Measurements from ENCODE around the gene FAM156B. TPM values are rescaled to one million over a fixed set of nuclear protein-coding genes. Genes with fewer than 3 reads are reported as not detected.
"Not testable (repeated sequence)": the region's sequence is repeated elsewhere in the genome, so short reads cannot be mapped to it uniquely, and the experiment has no call there.

The FAM156B gene
- total RNA-seq, 1 donor = 17.0 TPM

DNA sequence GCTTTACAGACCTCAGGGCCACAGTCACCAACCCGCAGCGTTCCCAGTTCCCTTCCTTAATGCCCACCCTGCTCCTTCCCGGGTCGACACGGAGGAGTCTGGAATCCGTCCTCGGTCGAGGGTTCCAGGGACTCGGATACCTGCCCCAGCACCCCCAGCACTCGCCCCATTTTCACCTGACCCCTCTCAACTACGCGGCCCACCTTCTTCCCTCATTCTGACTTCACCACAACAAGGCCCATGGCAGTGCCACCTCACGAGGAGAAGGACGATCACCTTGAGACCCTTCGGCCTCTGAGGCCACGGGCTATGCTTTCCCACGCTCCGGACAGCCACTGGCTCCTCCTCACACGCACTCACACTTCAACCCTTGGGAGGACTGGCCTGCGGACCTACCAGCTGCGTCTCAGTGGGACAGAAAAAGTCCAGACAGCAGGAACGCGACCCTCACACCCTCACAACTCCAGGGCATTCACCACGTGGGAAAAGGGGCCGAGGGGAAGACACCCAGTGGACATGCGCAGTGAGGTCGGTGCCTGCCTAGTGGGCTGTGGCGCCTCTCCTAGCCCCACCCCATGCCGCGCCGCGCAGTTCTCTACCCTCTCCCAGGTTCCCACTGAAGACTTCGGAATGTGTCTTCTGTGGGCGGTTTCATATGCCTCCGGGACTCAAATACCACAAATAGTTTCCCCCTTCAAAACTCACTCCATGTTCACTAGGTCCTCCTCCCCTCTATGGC, 29.4 kb upstream of the FAM156B start, which contains the start of gene XAGE3:
Gene XAGE3, minus strand, starts transcription at position 474 of the 739 bp plus-strand sequence. CDS start 950 bp downstream, outside the sequence.
- Histone ChIP-seq H3K79me2 (ENCODE audit: insufficient read depth, low read length) (no peaks in the 10 kb centered on the region), H3K27me3 (ENCODE audit: insufficient read depth, low read length) (peaks cover 24% of the 10 kb centered on the region), H4K20me1 (ENCODE audit: insufficient read depth, low read length) (no peaks in the 10 kb centered on the region), H2AFZ (ENCODE audit: low read length) (no peak within 1 kb of the TSS), H3K4me2 (ENCODE audit: insufficient read depth, low read length) (no peak within 1 kb of the TSS), H3K27ac (ENCODE audit: low read depth, low read length) (no peak within 1 kb of the TSS), H3K4me3 (ENCODE audit: insufficient read depth, low read length) (no peak within 1 kb of the TSS), H3K36me3 (ENCODE audit: insufficient read depth, low read length) (no peaks in the 10 kb centered on the region), H3K9me3 (ENCODE audit: low read depth, low read length) (no peaks in the 10 kb centered on the region), H3K4me1 (ENCODE audit: insufficient read depth, low read length) (no peaks in the 10 kb centered on the region)
- TF ChIP-seq, protein P1, sequence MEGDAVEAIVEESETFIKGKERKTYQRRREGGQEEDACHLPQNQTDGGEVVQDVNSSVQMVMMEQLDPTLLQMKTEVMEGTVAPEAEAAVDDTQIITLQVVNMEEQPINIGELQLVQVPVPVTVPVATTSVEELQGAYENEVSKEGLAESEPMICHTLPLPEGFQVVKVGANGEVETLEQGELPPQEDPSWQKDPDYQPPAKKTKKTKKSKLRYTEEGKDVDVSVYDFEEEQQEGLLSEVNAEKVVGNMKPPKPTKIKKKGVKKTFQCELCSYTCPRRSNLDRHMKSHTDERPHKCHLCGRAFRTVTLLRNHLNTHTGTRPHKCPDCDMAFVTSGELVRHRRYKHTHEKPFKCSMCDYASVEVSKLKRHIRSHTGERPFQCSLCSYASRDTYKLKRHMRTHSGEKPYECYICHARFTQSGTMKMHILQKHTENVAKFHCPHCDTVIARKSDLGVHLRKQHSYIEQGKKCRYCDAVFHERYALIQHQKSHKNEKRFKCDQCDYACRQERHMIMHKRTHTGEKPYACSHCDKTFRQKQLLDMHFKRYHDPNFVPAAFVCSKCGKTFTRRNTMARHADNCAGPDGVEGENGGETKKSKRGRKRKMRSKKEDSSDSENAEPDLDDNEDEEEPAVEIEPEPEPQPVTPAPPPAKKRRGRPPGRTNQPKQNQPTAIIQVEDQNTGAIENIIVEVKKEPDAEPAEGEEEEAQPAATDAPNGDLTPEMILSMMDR (IDR thresholded peaks at IDR 0.05; ENCODE audit: extremely low read depth, low read depth, low read length) = no peak
- no peak for DNase-seq (ENCODE audit: insufficient read length, low spot score, missing footprints)

DNA sequence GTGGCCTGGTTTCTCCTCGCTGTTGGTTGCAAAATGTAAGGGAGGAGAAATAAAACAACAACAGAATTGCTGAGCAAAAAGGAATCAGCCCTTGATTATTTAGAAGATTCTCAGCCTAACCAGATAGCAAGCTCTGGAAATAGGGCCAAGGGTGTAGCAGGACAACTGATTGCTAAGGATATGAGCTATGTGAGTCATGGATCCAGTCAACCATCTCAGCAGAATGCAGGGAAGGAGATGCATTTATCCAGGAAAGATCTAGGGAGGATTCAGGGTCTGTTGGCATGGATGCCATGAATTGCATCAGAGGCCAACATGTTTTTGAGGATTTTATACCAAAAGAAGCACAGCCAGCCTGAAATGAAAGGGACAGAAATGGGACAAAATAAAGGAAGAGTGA, 27.1 kb upstream of the FAM156B start:
- Histone ChIP-seq H2AFZ (ENCODE audit: low read length) (no peak overlapping the region), H3K79me2 (ENCODE audit: insufficient read depth, low read length) (no peaks in the 10 kb centered on the region), H3K4me3 (ENCODE audit: insufficient read depth, low read length) (no peak overlapping the region), H3K27me3 (ENCODE audit: insufficient read depth, low read length) (peaks cover 19% of the 10 kb centered on the region), H3K4me1 (ENCODE audit: insufficient read depth, low read length) (no peaks in the 10 kb centered on the region), H3K27ac (ENCODE audit: low read depth, low read length) (no peak overlapping the region), H3K4me2 (ENCODE audit: insufficient read depth, low read length) (no peak overlapping the region), H3K9me3 (ENCODE audit: low read depth, low read length) (no peaks in the 10 kb centered on the region), H4K20me1 (ENCODE audit: insufficient read depth, low read length) (no peaks in the 10 kb centered on the region), H3K36me3 (ENCODE audit: insufficient read depth, low read length) (no peaks in the 10 kb centered on the region)
- TF ChIP-seq, protein P1 (IDR thresholded peaks at IDR 0.05; ENCODE audit: extremely low read depth, low read depth, low read length) = no peak
- no peak for DNase-seq (ENCODE audit: insufficient read length, low spot score, missing footprints)

DNA sequence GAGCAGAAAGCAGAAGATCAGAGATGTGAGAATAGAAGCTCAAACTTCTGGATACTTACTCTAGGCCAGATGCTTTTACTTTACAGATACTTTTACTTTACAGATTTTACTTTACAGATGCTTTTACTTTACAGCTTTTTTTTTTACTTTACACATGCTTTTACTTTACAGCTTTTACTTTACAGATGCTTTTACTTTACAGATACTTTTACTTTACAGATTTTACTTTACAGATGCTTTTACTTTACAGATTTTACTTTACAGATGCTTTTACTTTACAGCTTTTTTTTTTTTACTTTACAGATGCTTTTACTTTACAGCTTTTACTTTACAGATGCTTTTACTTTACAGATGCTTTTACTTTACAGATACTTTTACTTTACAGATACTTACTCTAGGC, 23.3 kb upstream of the FAM156B start:
- H3K79me2 ChIP-seq (ENCODE audit: insufficient read depth, low read length); H3K27ac ChIP-seq (ENCODE audit: low read depth, low read length); H3K9me3 ChIP-seq (ENCODE audit: low read depth, low read length); H3K4me1 ChIP-seq (ENCODE audit: insufficient read depth, low read length); H3K27me3 ChIP-seq (ENCODE audit: insufficient read depth, low read length); H4K20me1 ChIP-seq (ENCODE audit: insufficient read depth, low read length); H3K36me3 ChIP-seq (ENCODE audit: insufficient read depth, low read length); DNase-seq (ENCODE audit: insufficient read length, low spot score, missing footprints); H3K4me3 ChIP-seq (ENCODE audit: insufficient read depth, low read length); H2AFZ ChIP-seq (ENCODE audit: low read length); H3K4me2 ChIP-seq (ENCODE audit: insufficient read depth, low read length): not testable (repeated sequence)

DNA sequence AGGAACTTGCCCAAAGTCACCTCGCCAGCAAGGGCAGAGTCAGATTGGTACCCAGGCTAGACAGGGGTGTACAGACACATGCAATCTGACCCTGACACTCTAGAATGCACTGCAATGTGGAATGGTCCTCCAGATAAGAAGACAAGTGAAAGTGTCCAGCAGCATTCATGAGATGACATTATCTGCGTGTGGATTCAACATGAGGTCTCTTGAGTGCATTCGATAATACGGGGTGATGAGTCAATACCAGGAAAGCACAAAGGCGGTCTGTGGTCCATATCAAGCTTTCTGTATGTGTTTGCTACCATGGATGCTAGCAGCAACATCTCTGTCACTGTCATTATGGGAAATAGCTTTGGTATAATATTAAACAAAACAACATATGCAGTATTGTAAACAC, 22.5 kb upstream of the FAM156B start:
- Histone ChIP-seq H3K4me2 (ENCODE audit: insufficient read depth, low read length) (no peak overlapping the region), H3K4me1 (ENCODE audit: insufficient read depth, low read length) (no peaks in the 10 kb centered on the region), H2AFZ (ENCODE audit: low read length) (no peak overlapping the region), H3K27me3 (ENCODE audit: insufficient read depth, low read length) (peaks cover 9% of the 10 kb centered on the region), H4K20me1 (ENCODE audit: insufficient read depth, low read length) (no peaks in the 10 kb centered on the region), H3K36me3 (ENCODE audit: insufficient read depth, low read length) (no peaks in the 10 kb centered on the region), H3K9me3 (ENCODE audit: low read depth, low read length) (no peaks in the 10 kb centered on the region), H3K27ac (ENCODE audit: low read depth, low read length) (no peak overlapping the region), H3K4me3 (ENCODE audit: insufficient read depth, low read length) (no peak overlapping the region), H3K79me2 (ENCODE audit: insufficient read depth, low read length) (no peaks in the 10 kb centered on the region)
- no peak for DNase-seq (ENCODE audit: insufficient read length, low spot score, missing footprints)
- TF ChIP-seq, protein P1 (IDR thresholded peaks at IDR 0.05; ENCODE audit: extremely low read depth, low read depth, low read length) = no peak

DNA sequence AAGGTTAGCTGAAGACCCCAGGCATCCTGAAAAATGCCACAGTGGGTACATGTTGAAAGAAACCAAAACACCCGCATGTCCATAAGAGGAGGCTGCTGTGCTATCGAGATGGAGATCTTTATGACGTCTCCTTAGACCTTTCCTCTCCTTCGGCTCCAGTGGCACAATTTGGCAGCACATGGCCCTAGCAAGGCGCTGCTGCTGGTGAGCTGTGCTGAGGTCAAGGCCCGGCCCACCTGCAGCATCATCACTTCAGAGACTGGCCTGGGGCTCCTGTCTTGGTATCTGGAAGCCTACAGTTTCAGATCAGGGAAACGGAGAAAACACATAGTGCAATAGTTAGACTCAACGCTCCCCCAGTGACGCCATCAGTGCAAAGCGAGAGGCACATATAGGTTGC, 21.7 kb upstream of the FAM156B start:
- H3K9me3 ChIP-seq (ENCODE audit: low read depth, low read length); H3K79me2 ChIP-seq (ENCODE audit: insufficient read depth, low read length); H3K4me3 ChIP-seq (ENCODE audit: insufficient read depth, low read length); H4K20me1 ChIP-seq (ENCODE audit: insufficient read depth, low read length); H3K36me3 ChIP-seq (ENCODE audit: insufficient read depth, low read length); H3K4me1 ChIP-seq (ENCODE audit: insufficient read depth, low read length); H3K4me2 ChIP-seq (ENCODE audit: insufficient read depth, low read length); H3K27ac ChIP-seq (ENCODE audit: low read depth, low read length); DNase-seq (ENCODE audit: insufficient read length, low spot score, missing footprints); H2AFZ ChIP-seq (ENCODE audit: low read length); H3K27me3 ChIP-seq (ENCODE audit: insufficient read depth, low read length): not testable (repeated sequence)

DNA sequence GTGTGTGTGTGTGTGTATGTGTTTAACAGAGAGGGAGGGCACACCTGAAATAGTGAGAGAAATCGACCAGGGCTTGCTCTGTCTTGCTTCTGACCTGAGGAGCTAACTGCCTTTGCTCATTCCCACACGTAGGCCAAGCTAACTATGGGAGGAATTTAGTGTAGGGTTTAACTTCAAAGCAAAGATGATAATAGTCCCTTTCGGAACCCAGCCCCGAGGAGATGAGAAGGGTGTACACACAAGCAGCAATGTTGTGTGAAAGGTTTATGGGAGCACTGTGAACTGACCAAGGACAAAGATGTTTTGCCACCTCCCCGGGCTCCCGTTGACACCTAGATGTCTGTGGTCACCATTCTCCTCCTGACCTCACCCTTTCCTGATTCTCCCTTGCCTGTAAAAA, 20.7 kb upstream of the FAM156B start:
- H3K4me2 ChIP-seq (ENCODE audit: insufficient read depth, low read length); H2AFZ ChIP-seq (ENCODE audit: low read length); H3K4me1 ChIP-seq (ENCODE audit: insufficient read depth, low read length); H3K79me2 ChIP-seq (ENCODE audit: insufficient read depth, low read length); DNase-seq (ENCODE audit: insufficient read length, low spot score, missing footprints); H4K20me1 ChIP-seq (ENCODE audit: insufficient read depth, low read length); H3K27ac ChIP-seq (ENCODE audit: low read depth, low read length); H3K27me3 ChIP-seq (ENCODE audit: insufficient read depth, low read length); H3K36me3 ChIP-seq (ENCODE audit: insufficient read depth, low read length); H3K9me3 ChIP-seq (ENCODE audit: low read depth, low read length); H3K4me3 ChIP-seq (ENCODE audit: insufficient read depth, low read length): not testable (repeated sequence)

DNA sequence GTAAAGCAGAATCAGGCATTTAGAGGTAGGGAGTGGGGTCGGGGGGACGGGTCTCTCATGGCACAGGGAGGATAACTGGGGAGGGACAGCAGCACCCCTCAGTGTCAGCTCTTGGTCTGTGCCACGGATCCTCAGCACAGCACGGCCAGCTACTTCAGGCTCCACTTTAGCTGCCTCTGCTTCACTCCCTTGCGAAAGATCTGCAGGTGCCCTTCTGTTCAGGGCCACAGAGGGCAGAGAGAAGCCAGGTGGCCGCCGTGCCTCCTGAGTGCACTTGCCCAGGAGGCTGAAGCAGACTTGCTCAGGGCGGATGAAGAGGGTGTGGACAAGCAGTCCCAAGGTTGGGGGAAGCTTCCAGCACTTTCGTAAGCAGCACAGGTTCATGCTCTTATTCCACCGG, 9.7 kb upstream of the FAM156B start:
- H3K4me3 ChIP-seq (ENCODE audit: insufficient read depth, low read length); H3K4me2 ChIP-seq (ENCODE audit: insufficient read depth, low read length); DNase-seq (ENCODE audit: insufficient read length, low spot score, missing footprints); H3K27me3 ChIP-seq (ENCODE audit: insufficient read depth, low read length); H4K20me1 ChIP-seq (ENCODE audit: insufficient read depth, low read length); H3K79me2 ChIP-seq (ENCODE audit: insufficient read depth, low read length); H3K9me3 ChIP-seq (ENCODE audit: low read depth, low read length); H2AFZ ChIP-seq (ENCODE audit: low read length); H3K36me3 ChIP-seq (ENCODE audit: insufficient read depth, low read length); H3K27ac ChIP-seq (ENCODE audit: low read depth, low read length); H3K4me1 ChIP-seq (ENCODE audit: insufficient read depth, low read length): not testable (repeated sequence)

All from osteoblast (primary cell).